Spleen (tissue), 11 donors: ENCODE results near the gene C19orf85. TPM values are rescaled to one million over a fixed set of nuclear protein-coding genes. Genes with fewer than 3 reads are reported as not detected.

ENCODE experiments used
- DNase-seq: peaks from one replicate; pipeline ENCODE4 v3.0.0-alpha.2; 2020
- H3K27ac ChIP-seq, 8 donors: fragments of 200-600 bp; sonication (generic) in 7 of 8; 1 replicate in 4 of 8; 2 replicates in 4 of 8; pipeline versions ENCODE4 v1.5.0 to v1.8.0; 2016 to 2021; ENCODE audit warnings: inconsistent platforms in 4 of 8, mild to moderate bottlenecking in 4 of 8, moderate library complexity in 1 of 8
- H3K27me3 ChIP-seq, 7 donors: fragments of 200-600 bp; sonication (generic) in 6 of 7; replicated peaks in 1 of 7; 1 replicate in 4 of 7; 2 replicates in 3 of 7; pipeline versions ENCODE4 v1.5.0 to v1.8.0; 2016 to 2021; ENCODE audit warnings: inconsistent platforms in 3 of 7, mild to moderate bottlenecking in 1 of 7
- H3K36me3 ChIP-seq, 6 donors: fragments of 200-600 bp; sonication (generic) in 5 of 6; 1 replicate in 4 of 6; 2 replicates in 2 of 6; pipeline versions ENCODE4 v1.5.0 to v1.8.0; 2016 to 2021; ENCODE audit warnings: inconsistent platforms in 2 of 6
- H3K4me1 ChIP-seq, 6 donors: fragments of 200-600 bp; sonication (generic) in 5 of 6; 1 replicate in 3 of 6; 2 replicates in 3 of 6; pipeline versions ENCODE4 v1.5.0 to v1.8.0; 2016 to 2021; ENCODE audit warnings: inconsistent platforms in 3 of 6
- H3K4me3 ChIP-seq, 8 donors: fragments of 200-600 bp; sonication (generic) in 7 of 8; 1 replicate in 4 of 8; 2 replicates in 4 of 8; pipeline versions ENCODE4 v1.5.0 to v1.8.0; 2016 to 2021; ENCODE audit warnings: inconsistent platforms in 4 of 8, mild to moderate bottlenecking in 4 of 8, moderate library complexity in 2 of 8
- H3K9me3 ChIP-seq, 8 donors: fragments of 200-600 bp; sonication (generic) in 7 of 8; 1 replicate in 4 of 8; 2 replicates in 4 of 8; pipeline versions ENCODE4 v1.5.0 to v1.8.0; 2016 to 2021; ENCODE audit warnings: inconsistent platforms in 4 of 8
- POLR2A ChIP-seq, 3 donors: fragments of 450-650 bp; IDR thresholded peaks; one replicate each; pipeline ENCODE4 v1.5.1; 2017; ENCODE audit warnings: antibody characterized with exemption in 3 of 3, mild to moderate bottlenecking in 1 of 3
- POLR2AphosphoS5 ChIP-seq, 3 donors: sonication (generic); formaldehyde crosslinking; IDR thresholded peaks; one replicate each; pipeline ENCODE4 v1.5.1; 2017; ENCODE audit warnings: antibody characterized with exemption in 3 of 3
- WGBS, 5 donors: extraction: QIAGEN DNeasy Blood & Tissue Kit in 3 of 5; methylation state at CpG; one replicate each; pipeline versions ENCODE4 v1.1.5 to v1.1.7; 2013 to 2018; 5-methylcytosine and 5-hydroxymethylcytosine counted together
- intact Hi-C: fragments of 100-400 bp; cut with DNase I; formaldehyde crosslinking; loops from one replicate; pipeline ENCODE4 v1.15.0; 2023; ENCODE audit warnings: low total_unique reads
- polyA plus RNA-seq, 3 donors: library from polyadenylated mRNA; stranded (reverse); fragments of 200-250 nt; gene quantifications; one replicate each; pipeline ENCODE4 v1.2.1, GENCODE V29; 2013
- total RNA-seq, 7 donors: library from RNA; depleted of rRNA in 3 of 7; stranded (reverse); fragments of >200 nt in 3 of 7; fragmentation: NEBNext Ultra II Directional in 4 of 7; extraction: Animal tissue kit (Norgen Biotek cat#: 25700) in 4 of 7; gene quantifications; one replicate each; pipeline versions ENCODE4 v1.1.0 to v1.2.1, GENCODE V29; 2016 to 2021
- TF ChIP-seq, protein P1 (sequence below), 11 experiments: fragments of 200-600 bp in 7 of 11; fragments of 450-650 bp in 4 of 11; sonication (generic) in 4 of 11; IDR thresholded peaks in 8 of 11; conservative IDR thresholded peaks in 3 of 11; 1 replicate in 7 of 11; 2 replicates in 4 of 11; pipeline versions ENCODE4 v1.4.0 to v1.8.0; 2016 to 2021; ENCODE audit warnings: antibody characterized with exemption in 11 of 11, inconsistent platforms in 4 of 11, mild to moderate bottlenecking in 1 of 11
- donor health status: healthy with polysubstance abuse.
- donor health status: DM: no; HTN: no; CAD: no; lungs with moderate emphysema.
- donor health status: DM: no; HTN: no; CAD: no.
- donor health status: Bipolar disorder and iron deficiency.
- donor health status: healthy.
- donor health status: DM: no; HTN: no; CAD: no.
- donor health status: DM: yes; HTN: yes; CAD: no.

Gene C19orf85
- total and polyA plus RNA-seq, 10 donors = not detected

DNA sequence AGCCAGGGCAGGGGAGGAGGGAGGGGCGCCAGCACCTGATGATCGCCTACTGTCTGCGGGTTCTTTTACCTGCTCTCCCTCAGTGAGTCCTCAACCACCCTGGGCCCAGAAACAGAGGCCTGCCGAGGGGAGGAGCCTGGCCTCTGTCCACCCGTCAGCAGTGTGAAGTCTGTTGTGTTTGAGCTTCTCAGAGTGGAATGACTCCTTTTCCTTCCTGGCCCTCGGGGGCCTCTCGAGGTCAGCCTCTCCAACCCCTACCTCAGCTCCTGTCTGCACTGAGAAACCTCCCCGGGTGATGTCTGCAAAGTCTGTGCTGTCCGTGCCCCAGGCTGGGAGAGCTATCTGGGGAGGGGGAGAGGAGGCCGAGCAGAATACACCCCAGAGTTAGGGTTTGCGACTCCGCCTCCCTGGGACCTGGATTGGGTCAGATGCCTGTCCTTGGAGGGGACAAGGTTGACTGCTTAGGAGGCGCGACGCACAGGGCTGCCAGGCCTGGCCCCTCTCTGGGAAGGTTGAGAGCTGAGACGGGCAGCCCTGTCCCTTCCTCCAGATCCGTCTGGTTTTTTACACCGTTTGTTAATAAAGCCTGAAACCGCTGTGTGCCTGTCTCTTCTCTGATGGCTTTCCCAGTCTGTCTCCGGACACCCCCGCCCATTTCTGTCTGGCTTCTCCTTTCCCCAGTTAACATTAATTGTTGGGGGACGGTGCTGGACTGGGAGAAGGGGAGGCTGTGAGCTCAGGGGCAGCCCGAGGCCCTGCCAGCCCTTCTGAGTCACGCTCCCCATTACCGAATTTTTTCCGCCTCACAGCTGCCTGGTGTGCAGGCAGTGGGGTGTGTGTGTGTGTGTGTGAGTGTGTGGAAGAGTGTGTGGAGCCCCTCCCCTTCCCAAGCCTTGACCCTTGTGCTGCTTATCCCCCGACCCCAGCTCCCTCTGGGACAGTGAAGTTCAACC lies 22.7 kb upstream of the C19orf85 start:
- H3K27me3 ChIP-seq = peaks cover 0 to 49% (median 0%) of the 10 kb centered on the region in 7 donors
- peak overlapping the region; percentile 13 to 87 (median 66) for H3K27ac ChIP-seq
- DNase-seq = no peak
- TF ChIP-seq, protein P1, sequence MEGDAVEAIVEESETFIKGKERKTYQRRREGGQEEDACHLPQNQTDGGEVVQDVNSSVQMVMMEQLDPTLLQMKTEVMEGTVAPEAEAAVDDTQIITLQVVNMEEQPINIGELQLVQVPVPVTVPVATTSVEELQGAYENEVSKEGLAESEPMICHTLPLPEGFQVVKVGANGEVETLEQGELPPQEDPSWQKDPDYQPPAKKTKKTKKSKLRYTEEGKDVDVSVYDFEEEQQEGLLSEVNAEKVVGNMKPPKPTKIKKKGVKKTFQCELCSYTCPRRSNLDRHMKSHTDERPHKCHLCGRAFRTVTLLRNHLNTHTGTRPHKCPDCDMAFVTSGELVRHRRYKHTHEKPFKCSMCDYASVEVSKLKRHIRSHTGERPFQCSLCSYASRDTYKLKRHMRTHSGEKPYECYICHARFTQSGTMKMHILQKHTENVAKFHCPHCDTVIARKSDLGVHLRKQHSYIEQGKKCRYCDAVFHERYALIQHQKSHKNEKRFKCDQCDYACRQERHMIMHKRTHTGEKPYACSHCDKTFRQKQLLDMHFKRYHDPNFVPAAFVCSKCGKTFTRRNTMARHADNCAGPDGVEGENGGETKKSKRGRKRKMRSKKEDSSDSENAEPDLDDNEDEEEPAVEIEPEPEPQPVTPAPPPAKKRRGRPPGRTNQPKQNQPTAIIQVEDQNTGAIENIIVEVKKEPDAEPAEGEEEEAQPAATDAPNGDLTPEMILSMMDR (IDR thresholded peaks at IDR 0.05 in 8 of 11, conservative IDR thresholded peaks at IDR 0.05 in 3 of 11) = no peak
- TF ChIP-seq POLR2AphosphoS5 (IDR thresholded peaks at IDR 0.05) = no peak
- no peak for TF ChIP-seq POLR2A (IDR thresholded peaks at IDR 0.05)
- H3K4me1 ChIP-seq = peaks cover 12 to 82% (median 45%) of the 10 kb centered on the region in 6 donors
- intact Hi-C loops = no loop called here
- peaks cover 0 to 21% (median 13%) of the 10 kb centered on the region in 6 donors for H3K36me3 ChIP-seq
- no peak overlapping the region for H3K4me3 ChIP-seq
- H3K9me3 ChIP-seq = no peaks in the 10 kb centered on the region
- WGBS, 5 donors = 43 to 70% (median 54%) methylated on average over 17 to 27 of the region's 27 CpGs

DNA sequence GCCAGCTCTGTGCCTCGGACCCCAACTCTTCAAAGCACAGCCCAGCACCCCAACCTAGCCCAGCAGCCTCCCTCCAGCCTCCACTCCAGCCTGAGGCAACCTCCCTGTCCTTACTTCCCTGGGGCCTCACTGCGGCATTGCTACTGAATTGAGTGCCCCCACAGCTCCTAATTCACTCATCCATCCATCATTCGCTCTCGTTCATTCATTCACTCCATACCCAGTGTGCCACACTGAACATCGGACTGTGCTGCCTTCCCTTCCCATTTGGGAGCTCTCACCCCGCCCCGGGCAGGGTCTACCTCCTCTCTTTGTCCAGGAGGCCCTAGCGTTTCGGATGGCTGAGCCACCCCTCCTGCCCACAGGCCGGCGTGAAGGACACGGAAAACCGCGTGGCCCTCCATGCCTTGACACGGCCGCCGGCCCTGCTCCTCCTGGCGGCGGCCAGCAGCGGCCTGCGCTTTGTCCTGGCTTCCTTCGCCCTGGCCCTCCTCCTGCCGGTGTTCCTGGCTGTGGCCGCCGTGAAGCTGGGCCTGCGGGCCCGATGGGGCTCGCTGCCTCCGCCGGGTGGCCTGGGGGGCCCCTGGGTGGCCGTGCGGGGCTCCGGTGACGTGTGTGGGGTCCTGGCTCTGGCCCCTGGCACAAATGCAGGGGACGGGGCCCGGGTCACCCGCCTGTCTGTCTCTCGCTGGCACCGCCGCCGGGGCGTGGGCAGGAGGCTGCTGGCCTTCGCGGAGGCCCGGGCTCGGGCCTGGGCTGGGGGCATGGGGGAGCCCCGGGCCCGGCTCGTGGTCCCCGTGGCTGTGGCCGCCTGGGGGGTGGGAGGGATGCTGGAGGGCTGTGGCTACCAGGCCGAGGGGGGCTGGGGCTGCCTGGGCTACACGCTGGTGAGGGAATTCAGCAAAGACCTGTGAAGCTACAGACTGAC lies 21.8 kb upstream of the C19orf85 start:
- Histone ChIP-seq H3K27me3 (peaks cover 0 to 39% (median 0%) of the 10 kb centered on the region in 7 donors), H3K36me3 (peaks cover 0 to 30% (median 22%) of the 10 kb centered on the region in 6 donors), H3K27ac (peak overlapping the region in 7 of 8 donors; percentile 55 to 87 (median 66)), H3K4me1 (peaks cover 12 to 72% (median 41%) of the 10 kb centered on the region in 6 donors), H3K4me3 (peak overlapping the region in 1 of 8 donors; percentile 78), H3K9me3 (no peaks in the 10 kb centered on the region)
- WGBS, 5 donors = 61 to 82% (median 80%) methylated on average over 15 to 53 of the region's 53 CpGs
- DNase-seq = no peak
- intact Hi-C loops = no loop called here
- TF ChIP-seq POLR2AphosphoS5 (IDR thresholded peaks at IDR 0.05) (peak in 2 of 3 donors; percentile 9 to 32), POLR2A (IDR thresholded peaks at IDR 0.05) (no peak)
- TF ChIP-seq, protein P1 (IDR thresholded peaks at IDR 0.05 in 8 of 11, conservative IDR thresholded peaks at IDR 0.05 in 3 of 11) = peak in 3 of 11 experiments; percentile 7 to 23 (median 19)

DNA sequence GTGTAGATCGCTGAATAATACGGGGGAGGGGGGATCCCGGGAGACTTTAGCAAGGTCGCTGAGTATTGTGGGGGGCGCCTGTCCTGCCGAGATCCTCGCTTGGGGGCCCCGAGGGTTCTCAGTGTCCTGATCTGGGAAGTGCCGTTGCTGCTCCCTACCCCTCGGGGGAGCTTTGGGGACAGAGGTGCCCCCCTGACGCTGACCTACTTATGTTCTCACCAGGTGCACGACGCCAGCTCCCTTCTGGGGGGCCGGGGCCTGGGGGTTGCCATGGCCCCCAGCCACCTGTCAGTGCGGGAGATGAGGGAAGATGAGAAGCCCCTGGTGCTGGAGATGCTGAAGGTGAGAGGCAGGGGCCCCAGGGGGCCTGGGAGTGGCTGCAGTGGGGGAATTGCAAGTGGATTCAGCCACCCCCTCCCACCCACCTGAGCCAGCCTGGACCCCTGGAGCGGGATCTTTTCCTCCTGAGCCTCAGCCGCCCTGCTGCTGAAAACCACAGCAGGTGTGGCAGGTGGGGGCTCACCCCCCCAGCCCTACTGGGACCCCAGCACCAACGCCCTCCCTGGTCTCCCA lies 21.0 kb upstream of the C19orf85 start:
- DNase-seq = peak; percentile 70
- Histone ChIP-seq H3K4me3 (peak overlapping the region in 7 of 8 donors; percentile 49 to 78 (median 56)), H3K27me3 (peaks cover 0 to 32% (median 0%) of the 10 kb centered on the region in 7 donors), H3K4me1 (peaks cover 12 to 65% (median 38%) of the 10 kb centered on the region in 6 donors), H3K36me3 (peaks cover 0 to 38% (median 25%) of the 10 kb centered on the region in 6 donors), H3K9me3 (no peaks in the 10 kb centered on the region), H3K27ac (peak overlapping the region in 7 of 8 donors; percentile 48 to 87 (median 65))
- intact Hi-C loops = no loop called here
- WGBS, 5 donors = 29 to 36% (median 30%) methylated on average over 12 to 18 of the region's 18 CpGs
- TF ChIP-seq, protein P1 (IDR thresholded peaks at IDR 0.05 in 8 of 11, conservative IDR thresholded peaks at IDR 0.05 in 3 of 11) = no peak
- TF ChIP-seq POLR2AphosphoS5 (IDR thresholded peaks at IDR 0.05) (no peak), POLR2A (IDR thresholded peaks at IDR 0.05) (no peak)
